Esophagus squamous epithelium (tissue), 5 donors: ENCODE results near the gene SIX5. TPM values are rescaled to one million over a fixed set of nuclear protein-coding genes. Genes with fewer than 3 reads are reported as not detected.

ENCODE experiments used
- DNase-seq: peaks from one replicate; lab custom pipeline; 2025; lab: John Stamatoyannopoulos, UW
- H3K27ac ChIP-seq, 4 donors: fragments of 200-600 bp; sonication (generic); one replicate each; pipeline ENCODE4 v1.5.1; 2016 to 2019; ENCODE audit warnings: mild to moderate bottlenecking in 1 of 4
- H3K27me3 ChIP-seq, 4 donors: fragments of 200-600 bp; sonication (generic); 1 replicate in 3 of 4; 2 replicates in 1 of 4; pipeline versions ENCODE4 v1.5.1 to v1.6.0; 2017 to 2021; ENCODE audit warnings: antibody characterized with exemption in 1 of 4
- H3K36me3 ChIP-seq, 3 donors: fragments of 200-600 bp; sonication (generic); one replicate each; pipeline ENCODE4 v1.5.1; 2016 to 2019
- H3K4me1 ChIP-seq, 3 donors: fragments of 200-600 bp; sonication (generic); one replicate each; pipeline ENCODE4 v1.5.1; 2017 to 2019
- H3K4me3 ChIP-seq, 4 donors: fragments of 200-600 bp; sonication (generic); 1 replicate in 3 of 4; 2 replicates in 1 of 4; pipeline ENCODE4 v1.5.1; 2016 to 2019; ENCODE audit warnings: mild to moderate bottlenecking in 2 of 4, moderate library complexity in 1 of 4
- H3K9me3 ChIP-seq, 3 donors: fragments of 200-600 bp; sonication (generic); one replicate each; pipeline ENCODE4 v1.5.1; 2016 to 2019
- POLR2A ChIP-seq, 4 donors: fragments of 450-650 bp; IDR thresholded peaks; one replicate each; pipeline ENCODE4 v1.6.1; 2017; ENCODE audit warnings: antibody characterized with exemption in 4 of 4, mild to moderate bottlenecking in 4 of 4, moderate library complexity in 3 of 4
- WGBS, 2 donors: methylation state at CpG; one replicate each; pipeline ENCODE4 v1.1.5; 2018; 5-methylcytosine and 5-hydroxymethylcytosine counted together
- intact Hi-C: fragments of 100-400 bp; cut with DNase I; formaldehyde crosslinking; loops from one replicate; pipeline ENCODE4 v1.15.0; 2022
- total RNA-seq, 4 donors: library from RNA; depleted of rRNA; stranded (reverse); fragments of >200 nt; gene quantifications; one replicate each; pipeline ENCODE4 v1.1.0, GENCODE V29; 2016
- TF ChIP-seq, protein P1 (sequence below), 6 experiments: fragments of 450-650 bp in 4 of 6; fragments of 200-600 bp in 2 of 6; sonication (generic) in 2 of 6; IDR thresholded peaks; one replicate each; pipeline ENCODE4 v1.5.1; 2016 to 2019; ENCODE audit warnings: antibody characterized with exemption in 6 of 6, mild to moderate bottlenecking in 4 of 6, moderate library complexity in 4 of 6
- donor health status: DM: yes; HTN: yes; CAD: no.

SIX5 gene
- total RNA-seq, 4 donors from 2014 or later, result 5.8 to 13.5 (median 10.1) TPM

DNA sequence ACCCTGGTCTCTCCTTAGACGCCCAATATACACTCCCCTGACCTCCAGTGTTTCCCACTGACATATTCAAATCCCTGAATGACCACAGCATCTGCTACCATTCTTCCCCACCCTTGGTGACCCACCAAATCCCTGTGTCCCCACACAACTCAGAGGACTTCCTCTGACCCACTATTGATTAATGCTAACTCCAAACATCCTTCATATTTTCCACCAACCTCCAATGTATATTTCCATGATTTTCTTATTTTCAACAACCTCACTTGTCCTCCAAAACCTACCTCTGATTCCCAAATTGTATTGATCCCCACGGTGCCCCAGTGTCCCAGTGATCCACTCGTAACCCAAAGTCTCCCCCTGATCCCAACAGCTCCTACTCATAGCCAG is 24.1 kb upstream of the SIX5 start:
- Histone ChIP-seq H3K4me1 (peaks cover 16 to 31% (median 18%) of the 10 kb centered on the region in 3 donors), H3K4me3 (peak overlapping the region in 2 of 4 donors; percentile 88 to 92), H3K27ac (peak overlapping the region in 2 of 4 donors; percentile 16 to 93), H3K27me3 (no peaks in the 10 kb centered on the region), H3K36me3 (peaks cover 4 to 29% (median 15%) of the 10 kb centered on the region in 3 donors), H3K9me3 (no peaks in the 10 kb centered on the region)
- no peak for DNase-seq
- WGBS, 2 donors, result 31 to 39% methylated on average over 3 of the region's 3 CpGs
- intact Hi-C loops, result no loop called here
- TF ChIP-seq, protein P1, sequence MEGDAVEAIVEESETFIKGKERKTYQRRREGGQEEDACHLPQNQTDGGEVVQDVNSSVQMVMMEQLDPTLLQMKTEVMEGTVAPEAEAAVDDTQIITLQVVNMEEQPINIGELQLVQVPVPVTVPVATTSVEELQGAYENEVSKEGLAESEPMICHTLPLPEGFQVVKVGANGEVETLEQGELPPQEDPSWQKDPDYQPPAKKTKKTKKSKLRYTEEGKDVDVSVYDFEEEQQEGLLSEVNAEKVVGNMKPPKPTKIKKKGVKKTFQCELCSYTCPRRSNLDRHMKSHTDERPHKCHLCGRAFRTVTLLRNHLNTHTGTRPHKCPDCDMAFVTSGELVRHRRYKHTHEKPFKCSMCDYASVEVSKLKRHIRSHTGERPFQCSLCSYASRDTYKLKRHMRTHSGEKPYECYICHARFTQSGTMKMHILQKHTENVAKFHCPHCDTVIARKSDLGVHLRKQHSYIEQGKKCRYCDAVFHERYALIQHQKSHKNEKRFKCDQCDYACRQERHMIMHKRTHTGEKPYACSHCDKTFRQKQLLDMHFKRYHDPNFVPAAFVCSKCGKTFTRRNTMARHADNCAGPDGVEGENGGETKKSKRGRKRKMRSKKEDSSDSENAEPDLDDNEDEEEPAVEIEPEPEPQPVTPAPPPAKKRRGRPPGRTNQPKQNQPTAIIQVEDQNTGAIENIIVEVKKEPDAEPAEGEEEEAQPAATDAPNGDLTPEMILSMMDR (IDR thresholded peaks at IDR 0.05), result no peak

DNA sequence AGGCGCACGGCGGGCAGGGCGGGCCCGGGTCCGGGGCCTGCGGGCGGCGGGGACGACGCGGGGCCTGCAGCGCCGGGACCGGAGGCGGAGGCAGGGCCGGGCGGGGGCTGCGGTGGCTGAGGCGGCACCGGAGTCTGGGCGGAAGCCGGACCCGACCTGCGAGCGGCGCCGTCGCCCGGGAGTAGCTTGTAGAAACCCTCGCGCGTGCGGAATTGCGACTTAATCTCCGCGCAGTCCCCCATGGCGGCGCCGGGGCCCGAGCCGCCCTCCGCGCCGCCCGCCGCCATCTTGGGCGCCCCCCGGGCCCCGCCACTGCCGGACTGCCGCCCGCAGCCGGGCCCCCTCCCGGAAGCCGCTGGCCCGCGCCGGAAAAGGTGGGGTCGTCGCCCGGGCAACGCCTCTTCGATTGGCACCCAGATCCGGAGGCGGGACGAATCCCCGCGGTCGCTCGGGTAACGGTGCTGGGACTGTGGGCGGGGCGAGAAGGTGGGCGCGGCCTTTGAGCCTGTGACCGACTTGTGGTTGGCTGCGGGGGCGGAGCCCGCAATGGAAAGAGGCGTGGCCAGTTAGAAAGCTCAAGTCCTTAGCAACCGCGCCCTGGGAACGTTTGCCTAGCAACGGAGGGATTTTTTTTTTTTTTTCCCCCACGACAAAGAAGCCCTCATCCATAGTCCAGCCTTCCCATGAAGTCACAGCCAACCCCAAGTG is 23.6 kb upstream of the SIX5 start, which contains the start of gene DMWD:
DMWD (minus strand) TSS at position 376 of the 708 bp plus-strand sequence; CDS start at position 287, 89 bp downstream.
- H3K36me3 ChIP-seq, result peaks cover 4 to 35% (median 19%) of the 10 kb centered on the region in 3 donors
- H3K27me3 ChIP-seq, result no peaks in the 10 kb centered on the region
- TF ChIP-seq, protein P1 (IDR thresholded peaks at IDR 0.05), result peak in 4 of 6 experiments; percentile 4 to 21 (median 14)
- TF ChIP-seq POLR2A (IDR thresholded peaks at IDR 0.05), result peak in 2 of 4 donors; percentile 54 to 58
- 0 to 2% methylated on average over 9 to 15 of the region's 86 CpGs for WGBS, 2 donors
- H3K9me3 ChIP-seq, result no peaks in the 10 kb centered on the region
- intact Hi-C loops, result no loop called here
- peak within 1 kb of the TSS; percentile 75 to 93 (median 86) for H3K27ac ChIP-seq
- peak within 1 kb of the TSS; percentile 44 to 92 (median 82) for H3K4me3 ChIP-seq
- peaks cover 16 to 29% (median 18%) of the 10 kb centered on the region in 3 donors for H3K4me1 ChIP-seq
- DNase-seq, result peak; percentile 84

GRCh38 chr19:45791744-45792469 is 22.9 kb upstream of the SIX5 start:
- TF ChIP-seq, protein P1 (IDR thresholded peaks at IDR 0.05), result no peak
- no peak for TF ChIP-seq POLR2A (IDR thresholded peaks at IDR 0.05)
- Histone ChIP-seq H3K27me3 (no peaks in the 10 kb centered on the region), H3K27ac (peak overlapping the region; percentile 75 to 93 (median 86)), H3K9me3 (no peaks in the 10 kb centered on the region), H3K4me3 (peak overlapping the region; percentile 44 to 92 (median 82)), H3K4me1 (peaks cover 16 to 29% (median 18%) of the 10 kb centered on the region in 3 donors), H3K36me3 (peaks cover 6 to 42% (median 19%) of the 10 kb centered on the region in 3 donors)
- intact Hi-C loops, result no loop called here
- DNase-seq, result no peak
- 14 to 21% methylated on average over 8 to 13 of the region's 31 CpGs for WGBS, 2 donors

DNA sequence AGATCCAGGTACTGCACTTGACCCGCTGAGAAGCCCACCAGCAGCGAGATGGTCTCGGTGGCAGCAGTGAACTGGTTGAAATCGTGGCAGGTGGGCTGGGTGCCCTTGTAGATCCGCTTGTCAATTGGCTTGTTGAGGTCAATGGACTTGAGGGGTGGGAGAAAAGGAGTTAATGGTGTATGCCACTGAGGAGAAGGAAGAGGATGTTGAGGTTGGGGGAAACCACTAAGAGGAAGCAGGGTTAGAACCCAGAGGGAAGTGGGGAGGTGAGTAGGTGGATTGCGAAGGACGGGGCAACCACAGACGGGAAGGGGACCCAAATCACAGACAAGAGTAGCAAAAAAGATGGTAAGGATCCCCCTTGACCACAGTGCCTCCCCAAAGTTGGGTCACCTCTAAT is 21.9 kb upstream of the SIX5 start:
- intact Hi-C loops, result no loop called here
- H3K36me3 ChIP-seq, result peaks cover 16 to 51% (median 20%) of the 10 kb centered on the region in 3 donors
- no peaks in the 10 kb centered on the region for H3K27me3 ChIP-seq
- H3K9me3 ChIP-seq, result no peaks in the 10 kb centered on the region
- H3K4me1 ChIP-seq, result peaks cover 16 to 32% (median 18%) of the 10 kb centered on the region in 3 donors
- TF ChIP-seq, protein P1 (IDR thresholded peaks at IDR 0.05), result no peak
- no peak for TF ChIP-seq POLR2A (IDR thresholded peaks at IDR 0.05)
- peak overlapping the region in 1 of 4 donors; percentile 88 for H3K4me3 ChIP-seq
- no peak overlapping the region for H3K27ac ChIP-seq
- DNase-seq, result no peak
- WGBS, 2 donors, result 77 to 78% methylated on average over 8 of the region's 8 CpGs
